Prostate gland (tissue), 2 donors: ENCODE data around the gene DYSF.

Experiments used
- POLR2AphosphoS5 ChIP-seq: sonication (generic); formaldehyde crosslinking; IDR thresholded peaks from one replicate; pipeline ENCODE4 v1.6.1; 2017; ENCODE audit warnings: antibody characterized with exemption
- TF ChIP-seq, protein P1 (sequence below), 4 experiments: fragments of 200-600 bp in 2 of 4; fragments of 450-650 bp in 2 of 4; sonication (generic) in 2 of 4; IDR thresholded peaks; 1 replicate in 3 of 4; 2 replicates in 1 of 4; pipeline ENCODE4 v1.5.1; 2016 to 2019; ENCODE audit warnings: antibody characterized with exemption in 4 of 4, mild to moderate bottlenecking in 2 of 4, moderate library complexity in 2 of 4

GRCh38 chr2:71528131-71528591, 74.8 kb downstream of the DYSF start:
- TF ChIP-seq, protein P1, sequence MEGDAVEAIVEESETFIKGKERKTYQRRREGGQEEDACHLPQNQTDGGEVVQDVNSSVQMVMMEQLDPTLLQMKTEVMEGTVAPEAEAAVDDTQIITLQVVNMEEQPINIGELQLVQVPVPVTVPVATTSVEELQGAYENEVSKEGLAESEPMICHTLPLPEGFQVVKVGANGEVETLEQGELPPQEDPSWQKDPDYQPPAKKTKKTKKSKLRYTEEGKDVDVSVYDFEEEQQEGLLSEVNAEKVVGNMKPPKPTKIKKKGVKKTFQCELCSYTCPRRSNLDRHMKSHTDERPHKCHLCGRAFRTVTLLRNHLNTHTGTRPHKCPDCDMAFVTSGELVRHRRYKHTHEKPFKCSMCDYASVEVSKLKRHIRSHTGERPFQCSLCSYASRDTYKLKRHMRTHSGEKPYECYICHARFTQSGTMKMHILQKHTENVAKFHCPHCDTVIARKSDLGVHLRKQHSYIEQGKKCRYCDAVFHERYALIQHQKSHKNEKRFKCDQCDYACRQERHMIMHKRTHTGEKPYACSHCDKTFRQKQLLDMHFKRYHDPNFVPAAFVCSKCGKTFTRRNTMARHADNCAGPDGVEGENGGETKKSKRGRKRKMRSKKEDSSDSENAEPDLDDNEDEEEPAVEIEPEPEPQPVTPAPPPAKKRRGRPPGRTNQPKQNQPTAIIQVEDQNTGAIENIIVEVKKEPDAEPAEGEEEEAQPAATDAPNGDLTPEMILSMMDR (IDR thresholded peaks at IDR 0.05) = no peak
- no peak for TF ChIP-seq POLR2AphosphoS5
